RWPE1 (cell line): Measurements from ENCODE around the gene BDKRB2.

Experiments
- CTCF ChIA-PET: fragments of 350-600 bp; sonication (Branson Sonifier 250); formaldehyde crosslinking; extraction: SDS; loops from one replicate; lab custom pipeline; 2021; lab: Yijun Ruan, JAX
- POLR2A ChIA-PET: fragments of 400-600 bp; formaldehyde crosslinking; extraction: SDS; loops from one replicate; lab custom pipeline; 2020; ENCODE audit warnings: antibody characterized with exemption; ENCODE audit not compliant: low non-redundant PET; lab: Yijun Ruan, JAX
- DNase-seq: peaks from one replicate; pipeline ENCODE4 v3.0.0; 2012; ENCODE audit warnings: low spot score
- H3K27ac ChIP-seq: fragments of 450-650 bp; 2 replicates; pipeline ENCODE4 v1.5.1; 2017
- CTCF ChIP-seq: fragments of 450-650 bp; conservative IDR thresholded peaks from 2 replicates; pipeline ENCODE4 v1.5.1; 2017; ENCODE audit warnings: low read depth, mild to moderate bottlenecking

BDKRB2 gene

GRCh38 chr14:96203116-96203515 is 1.5 kb upstream of the BDKRB2 start:
- ChIA-PET POLR2A (no interaction called here), CTCF (interaction anchor here (0.5 kb wide), 1 partner anchor 28 kb away, joined by 4 read pairs; no protein-coding TSS in a partner anchor)
- TF ChIP-seq CTCF: no peak
- H3K27ac ChIP-seq: no peak overlapping the region
- no peak for DNase-seq

GRCh38 chr14:96203635-96204034 is 1.0 kb upstream of the BDKRB2 start:
- POLR2A ChIA-PET: no interaction called here
- TF ChIP-seq CTCF: no peak
- peak overlapping the region; percentile 90 for H3K27ac ChIP-seq
- peak; percentile 41 for DNase-seq
- CTCF ChIA-PET: interaction anchor here (0.6 to 1.1 kb wide), 2 partner anchors 24 to 140 kb away, joined by 3 read pairs; no protein-coding TSS in a partner anchor

GRCh38 chr14:96205059-96205977 is 679 bp downstream of the BDKRB2 start:
- peak; percentile 62 for DNase-seq
- no peak for TF ChIP-seq CTCF
- ChIA-PET POLR2A (interaction anchor here (0.5 to 0.6 kb wide), 3 partner anchors 11 to 953 kb away, joined by 3 to 6 read pairs (median 4); no protein-coding TSS in a partner anchor), CTCF (interaction anchor here (0.5 to 0.7 kb wide), 3 partner anchors 47 to 939 kb away, joined by 3 to 4 read pairs (median 3); no protein-coding TSS in a partner anchor)
- peak overlapping the region; percentile 90 for H3K27ac ChIP-seq

GRCh38 chr14:96205978-96206360 is 1.3 kb downstream of the BDKRB2 start:
- peak overlapping the region; percentile 90 for H3K27ac ChIP-seq
- no peak for DNase-seq
- ChIA-PET CTCF (interaction anchor here (0.8 kb wide), 1 partner anchor 70 kb away, joined by 3 read pairs; no protein-coding TSS in a partner anchor), POLR2A (no interaction called here)
- no peak for TF ChIP-seq CTCF

- ChIA-PET POLR2A (no interaction called here), CTCF (interaction anchor here (0.8 kb wide), 1 partner anchor 69 kb away, joined by 3 read pairs; no protein-coding TSS in a partner anchor)
- peak; percentile 27 for DNase-seq
- peak overlapping the region; percentile 90 for H3K27ac ChIP-seq
- no peak for TF ChIP-seq CTCF
These were observed 1.8 kb downstream of the BDKRB2 start for GRCh38 chr14:96206461-96206860.

GRCh38 chr14:96207686-96208085 is 3.0 kb downstream of the BDKRB2 start:
- no peak for TF ChIP-seq CTCF
- H3K27ac ChIP-seq: no peak overlapping the region
- DNase-seq: no peak
- ChIA-PET POLR2A (no interaction called here), CTCF (interaction anchor here (0.6 to 0.8 kb wide), 2 partner anchors 51 to 331 kb away, joined by 3 to 6 read pairs; no protein-coding TSS in a partner anchor)
